HEK293T (cell line): Measurements from ENCODE around the gene C10orf120.

Experiments
- ARNT ChIP-seq: fragments of 450-650 bp; IDR thresholded peaks from 2 replicates; pipeline ENCODE4 v1.6.1; 2017; ENCODE audit warnings: mild to moderate bottlenecking
- BHLHE40 ChIP-seq: fragments of 450-650 bp; IDR thresholded peaks from 2 replicates; pipeline ENCODE4 v1.6.1; 2016; ENCODE audit warnings: mild to moderate bottlenecking, moderate library complexity, borderline replicate concordance
- ELF4 ChIP-seq: fragments of 450-650 bp; IDR thresholded peaks from 2 replicates; pipeline ENCODE4 v1.6.1; 2017; ENCODE audit warnings: antibody characterized with exemption
- FOXA1 ChIP-seq: fragments of 450-650 bp; IDR thresholded peaks from 2 replicates; pipeline ENCODE4 v1.6.1; 2016; ENCODE audit warnings: mild to moderate bottlenecking
- FOXK2 ChIP-seq: fragments of 450-650 bp; IDR thresholded peaks from 2 replicates; pipeline ENCODE4 v1.6.1; 2016; ENCODE audit warnings: mild to moderate bottlenecking
- FOXM1 ChIP-seq: fragments of 450-650 bp; IDR thresholded peaks from 2 replicates; pipeline ENCODE4 v1.6.1; 2017; ENCODE audit warnings: mild to moderate bottlenecking, borderline replicate concordance
- HDGF ChIP-seq: fragments of 450-650 bp; IDR thresholded peaks from 2 replicates; pipeline ENCODE4 v1.6.1; 2017; ENCODE audit warnings: antibody characterized with exemption, borderline replicate concordance
- L3MBTL2 ChIP-seq: fragments of 450-650 bp; conservative IDR thresholded peaks from 2 replicates; pipeline ENCODE4 v1.6.1; 2016; ENCODE audit warnings: mild to moderate bottlenecking
- SP1 ChIP-seq: fragments of 450-650 bp; IDR thresholded peaks from 2 replicates; pipeline ENCODE4 v1.6.1; 2017
- SUZ12 ChIP-seq: fragments of 450-650 bp; IDR thresholded peaks from 2 replicates; pipeline ENCODE4 v1.6.1; 2016; ENCODE audit warnings: mild to moderate bottlenecking
- TARDBP ChIP-seq: fragments of 450-650 bp; IDR thresholded peaks from 2 replicates; pipeline ENCODE4 v1.6.1; 2016
- ZNF384 ChIP-seq: fragments of 450-650 bp; IDR thresholded peaks from 2 replicates; pipeline ENCODE4 v1.6.1; 2016
- TF ChIP-seq, protein P1 (sequence below): fragments of 450-650 bp; IDR thresholded peaks from 2 replicates; pipeline ENCODE4 v1.6.1; 2016

- TF ChIP-seq BHLHE40 (no peak), FOXM1 (no peak), HDGF (no peak), ELF4 (no peak), ARNT (no peak), SP1 (no peak), FOXA1 (no peak), FOXK2 (no peak), TARDBP (no peak), L3MBTL2 (no peak), SUZ12 (no peak), ZNF384 (no peak)
- TF ChIP-seq, protein P1, sequence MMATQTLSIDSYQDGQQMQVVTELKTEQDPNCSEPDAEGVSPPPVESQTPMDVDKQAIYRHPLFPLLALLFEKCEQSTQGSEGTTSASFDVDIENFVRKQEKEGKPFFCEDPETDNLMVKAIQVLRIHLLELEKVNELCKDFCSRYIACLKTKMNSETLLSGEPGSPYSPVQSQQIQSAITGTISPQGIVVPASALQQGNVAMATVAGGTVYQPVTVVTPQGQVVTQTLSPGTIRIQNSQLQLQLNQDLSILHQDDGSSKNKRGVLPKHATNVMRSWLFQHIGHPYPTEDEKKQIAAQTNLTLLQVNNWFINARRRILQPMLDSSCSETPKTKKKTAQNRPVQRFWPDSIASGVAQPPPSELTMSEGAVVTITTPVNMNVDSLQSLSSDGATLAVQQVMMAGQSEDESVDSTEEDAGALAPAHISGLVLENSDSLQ = no peak
Observed at GRCh38 chr10:122692744-122693143, 6.9 kb downstream of the C10orf120 start.
